Hepatocyte (in vitro differentiated cells): ENCODE data around the gene CEP89.

Experiments
- EZH2 ChIP-seq: fragments of 200-600 bp; sonication (generic); IDR thresholded peaks from 2 replicates; pipeline ENCODE4 v1.6.1; 2016; ENCODE audit warnings: antibody characterized with exemption, mild to moderate bottlenecking, borderline replicate concordance
- TF ChIP-seq, protein P1 (sequence below): fragments of 200-600 bp; sonication (generic); IDR thresholded peaks from 2 replicates; pipeline ENCODE4 v1.5.1; 2016; ENCODE audit warnings: antibody characterized with exemption, mild to moderate bottlenecking; ENCODE audit not compliant: poor library complexity

DNA sequence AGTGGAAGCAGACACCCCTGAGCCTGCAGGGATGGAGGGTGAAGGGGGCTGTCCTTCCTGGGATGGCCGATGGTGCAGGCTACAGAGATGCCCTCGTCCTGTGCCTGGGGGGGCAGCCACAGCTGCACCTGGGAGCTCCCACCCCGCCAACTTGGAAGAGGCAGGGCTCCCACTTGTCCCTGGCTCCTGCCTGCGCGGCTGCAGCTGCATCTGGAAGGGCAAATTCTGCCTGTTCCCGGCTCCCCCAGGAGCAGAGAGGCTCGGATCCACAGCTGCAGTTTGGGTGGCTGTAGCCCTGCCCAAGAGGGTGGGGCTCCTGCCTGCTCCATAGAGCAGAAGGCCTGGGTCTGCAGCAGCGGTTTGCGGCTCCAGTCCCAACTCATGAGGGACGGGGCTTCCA is 2.2 kb downstream of the CEP89 start:
- TF ChIP-seq, protein P1, sequence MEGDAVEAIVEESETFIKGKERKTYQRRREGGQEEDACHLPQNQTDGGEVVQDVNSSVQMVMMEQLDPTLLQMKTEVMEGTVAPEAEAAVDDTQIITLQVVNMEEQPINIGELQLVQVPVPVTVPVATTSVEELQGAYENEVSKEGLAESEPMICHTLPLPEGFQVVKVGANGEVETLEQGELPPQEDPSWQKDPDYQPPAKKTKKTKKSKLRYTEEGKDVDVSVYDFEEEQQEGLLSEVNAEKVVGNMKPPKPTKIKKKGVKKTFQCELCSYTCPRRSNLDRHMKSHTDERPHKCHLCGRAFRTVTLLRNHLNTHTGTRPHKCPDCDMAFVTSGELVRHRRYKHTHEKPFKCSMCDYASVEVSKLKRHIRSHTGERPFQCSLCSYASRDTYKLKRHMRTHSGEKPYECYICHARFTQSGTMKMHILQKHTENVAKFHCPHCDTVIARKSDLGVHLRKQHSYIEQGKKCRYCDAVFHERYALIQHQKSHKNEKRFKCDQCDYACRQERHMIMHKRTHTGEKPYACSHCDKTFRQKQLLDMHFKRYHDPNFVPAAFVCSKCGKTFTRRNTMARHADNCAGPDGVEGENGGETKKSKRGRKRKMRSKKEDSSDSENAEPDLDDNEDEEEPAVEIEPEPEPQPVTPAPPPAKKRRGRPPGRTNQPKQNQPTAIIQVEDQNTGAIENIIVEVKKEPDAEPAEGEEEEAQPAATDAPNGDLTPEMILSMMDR, result no peak
- TF ChIP-seq EZH2, result no peak
